NCI-H2171 treated with DMSO at 0.1 percent for 48 hours (cell line): ENCODE data around the gene C2orf68.
A peak's percentile ranks its signal among the peaks of the same experiment; 100 is the strongest.
"Not testable (repeated sequence)": the region's sequence is repeated elsewhere in the genome, so short reads cannot be mapped to it uniquely, and the experiment has no call there.

Experiments
- DNase-seq: peaks from one replicate; lab custom pipeline; 2025; lab: John Stamatoyannopoulos, UW

The C2orf68 gene

GRCh38 chr2:85628658-85629057, 16.8 kb upstream of the C2orf68 start:
- no peak for DNase-seq

DNA sequence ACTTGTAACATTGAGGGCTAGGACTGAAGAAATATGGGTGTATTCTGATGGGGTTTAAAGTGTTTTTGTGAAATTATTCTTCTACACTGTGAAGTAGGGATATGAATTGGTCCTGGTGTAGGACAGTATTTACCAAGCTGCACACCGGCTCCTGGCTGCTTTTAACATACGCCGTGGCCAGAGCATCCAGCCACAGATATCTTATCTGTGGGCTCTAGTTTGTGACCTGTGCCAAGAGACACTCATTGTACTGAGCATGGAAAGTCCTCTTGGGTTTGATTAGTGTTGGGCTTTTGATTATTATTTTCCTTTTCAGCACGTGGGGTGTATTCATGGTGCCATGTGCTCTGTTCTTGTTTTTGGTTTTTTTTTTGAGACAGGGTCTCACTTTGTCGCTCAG, 12.1 kb upstream of the C2orf68 start:
- DNase-seq: no peak

DNA sequence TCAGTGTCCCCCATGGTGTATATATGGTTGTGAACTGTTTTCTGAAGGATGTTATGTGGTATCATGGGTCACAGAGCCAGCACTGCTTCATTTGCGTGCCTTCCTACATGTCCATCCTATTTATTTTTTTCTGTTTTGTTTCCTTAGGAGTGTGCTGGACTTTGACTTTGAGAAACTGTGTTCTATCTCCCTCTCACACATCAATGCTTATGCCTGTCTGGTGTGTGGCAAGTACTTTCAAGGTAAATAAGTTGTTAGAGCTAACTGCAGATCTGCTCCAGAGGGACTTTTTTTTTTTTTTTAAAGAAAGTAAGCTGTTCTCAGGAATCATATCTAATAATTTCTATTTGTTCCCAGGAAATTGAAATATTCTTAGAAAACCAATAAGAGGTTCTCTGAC, 9.5 kb upstream of the C2orf68 start:
- DNase-seq: no peak

DNA sequence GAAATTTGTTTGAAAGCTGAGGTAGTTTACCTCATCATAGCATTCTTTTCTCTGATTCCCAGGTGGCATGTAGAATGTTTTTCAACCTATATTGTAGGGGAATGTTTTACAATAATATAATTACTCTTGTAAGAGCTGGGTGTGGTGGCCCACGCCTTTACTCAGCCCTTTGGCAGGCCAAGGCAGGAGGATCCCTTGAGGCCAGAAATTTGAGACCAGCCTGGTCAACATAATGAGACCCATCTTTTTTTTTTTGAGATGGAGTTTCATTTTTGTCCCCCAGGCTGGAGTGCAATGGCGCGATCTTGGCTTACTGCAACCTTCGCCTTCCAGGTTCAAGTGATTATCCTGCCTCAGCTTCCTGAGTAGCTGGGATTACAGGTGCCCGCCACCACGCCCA, 7.8 kb upstream of the C2orf68 start:
- no peak for DNase-seq

DNA sequence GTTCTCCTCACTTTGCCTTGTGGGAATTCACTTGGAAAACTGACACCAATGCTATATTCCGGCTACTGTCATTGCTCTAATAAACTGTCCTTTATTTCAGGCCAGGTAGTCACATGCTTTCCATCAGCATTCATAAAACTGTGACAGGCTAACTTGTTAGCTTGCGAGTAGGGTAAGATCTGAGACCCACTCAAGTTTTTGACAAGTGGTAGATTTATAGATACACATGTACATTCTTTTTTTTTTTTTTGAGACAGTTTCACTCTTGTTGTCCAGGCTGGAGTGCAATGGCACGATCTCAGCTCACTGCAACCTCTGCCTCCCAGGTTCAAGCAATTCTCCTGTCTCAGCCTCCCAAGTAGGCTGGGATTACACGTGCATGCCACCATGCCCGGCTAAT, 5.9 kb upstream of the C2orf68 start:
- DNase-seq: not testable (repeated sequence)

- no peak for DNase-seq
Measured at GRCh38 chr2:85615413-85615728, 3.5 kb upstream of the C2orf68 start.

- not testable (repeated sequence) for DNase-seq
Measured at GRCh38 chr2:85614757-85615156, 2.9 kb upstream of the C2orf68 start.

- no peak for DNase-seq
Measured at GRCh38 chr2:85613717-85614515, 2.0 kb upstream of the C2orf68 start.

GRCh38 chr2:85611217-85611704, 605 bp downstream of the C2orf68 start:
- no peak for DNase-seq

- no peak for DNase-seq
Measured at GRCh38 chr2:85607268-85608215, 4.3 kb downstream of the C2orf68 start.

GRCh38 chr2:85606116-85606455, 5.8 kb downstream of the C2orf68 start:
- no peak for DNase-seq

- DNase-seq: no peak
Measured at GRCh38 chr2:85605406-85606115, 6.3 kb downstream of the C2orf68 start.

GRCh38 chr2:85604568-85605339, 7.1 kb downstream of the C2orf68 start:
- DNase-seq: no peak

- not testable (repeated sequence) for DNase-seq
Measured at GRCh38 chr2:85604133-85604444, 7.8 kb downstream of the C2orf68 start.

GRCh38 chr2:85602476-85603234, 9.2 kb downstream of the C2orf68 start, which contains the start of gene TMEM150A:
Gene TMEM150A, minus strand, starts transcription at chr2:85602698. Its CDS starts 750 bp downstream, at chr2:85601948.
- DNase-seq: peak; percentile 75

DNA sequence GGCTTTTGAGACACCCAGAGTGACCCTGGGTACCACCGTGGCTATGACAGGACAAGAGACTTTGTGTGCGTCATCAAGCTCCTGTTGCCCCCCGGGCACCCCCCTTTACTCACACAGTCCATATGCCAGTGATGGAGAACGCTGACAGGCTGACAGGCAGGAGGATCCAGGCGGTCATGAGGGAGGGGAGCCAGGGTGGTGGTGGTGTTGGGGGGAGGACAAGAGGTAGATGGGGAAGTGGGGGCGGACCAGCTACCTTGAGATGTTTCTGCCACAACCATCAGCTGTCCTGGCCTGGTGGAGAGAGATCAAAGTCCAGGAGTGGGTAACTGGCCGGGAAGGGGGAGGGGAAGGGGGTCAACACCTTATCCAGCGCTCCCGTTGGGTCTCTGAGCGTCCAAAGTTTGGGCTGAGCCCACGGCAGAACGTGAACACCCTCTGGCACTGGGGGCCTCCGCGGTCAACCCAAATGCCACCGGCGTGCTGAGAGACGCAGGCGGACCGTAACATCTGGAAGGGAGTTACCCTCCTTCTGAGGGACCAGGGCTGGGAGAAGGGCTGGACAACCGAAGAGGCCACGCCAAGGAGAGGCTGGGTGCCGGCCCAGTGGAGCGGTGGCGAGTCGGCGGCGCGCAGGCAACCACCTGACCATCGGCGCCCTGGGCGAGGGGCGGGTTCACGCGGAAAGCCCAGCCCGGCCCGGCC, 9.9 kb downstream of the C2orf68 start:
- no peak for DNase-seq

- DNase-seq: no peak
Measured at GRCh38 chr2:85600951-85601770, 10.7 kb downstream of the C2orf68 start.

- DNase-seq: no peak
Measured at GRCh38 chr2:85600235-85600575, 11.7 kb downstream of the C2orf68 start.

GRCh38 chr2:85599468-85600234, 12.2 kb downstream of the C2orf68 start:
- DNase-seq: no peak
